AG10803 (cell line): Measurements from ENCODE around the gene NR4A2.

Experiments used
- DNase-seq: peaks from one replicate; pipeline ENCODE4 v3.0.0; 2010; ENCODE audit warnings: low read depth
- H3K4me3 ChIP-seq: 2 replicates; pipeline ENCODE4 v1.5.1; 2011; ENCODE audit warnings: mild to moderate bottlenecking, low read length, control low read depth
- CTCF ChIP-seq: conservative IDR thresholded peaks from 2 replicates; pipeline ENCODE4 v1.5.1; 2011; ENCODE audit warnings: mild to moderate bottlenecking, low read length, control low read depth, inconsistent platforms

The NR4A2 gene

GRCh38 chr2:156340377-156340776, 7.9 kb upstream of the NR4A2 start:
- no peak for TF ChIP-seq CTCF
- H3K4me3 ChIP-seq = no peak overlapping the region
- DNase-seq = no peak

- no peak for DNase-seq
- no peak overlapping the region for H3K4me3 ChIP-seq
- no peak for TF ChIP-seq CTCF
Measured at GRCh38 chr2:156339865-156340264, 7.3 kb upstream of the NR4A2 start.

GRCh38 chr2:156339110-156339847, 6.8 kb upstream of the NR4A2 start:
- no peak for TF ChIP-seq CTCF
- no peak for DNase-seq
- H3K4me3 ChIP-seq = no peak overlapping the region

GRCh38 chr2:156338578-156338977, 6.1 kb upstream of the NR4A2 start:
- no peak for DNase-seq
- TF ChIP-seq CTCF = no peak
- H3K4me3 ChIP-seq = no peak overlapping the region

GRCh38 chr2:156334496-156335478, 2.3 kb upstream of the NR4A2 start:
- peak; percentile 92 for DNase-seq
- H3K4me3 ChIP-seq = peak overlapping the region; percentile 81
- peak; percentile 39 for TF ChIP-seq CTCF

- DNase-seq = peak; percentile 78
- no peak for TF ChIP-seq CTCF
- H3K4me3 ChIP-seq = peak overlapping the region; percentile 81
Measured at GRCh38 chr2:156333951-156334495, 1.5 kb upstream of the NR4A2 start.
